ENCODE measurements around the gene SLC9A2. TPM values are rescaled to one million over a fixed set of nuclear protein-coding genes. Genes with fewer than 3 reads are reported as not detected.
A peak's percentile ranks its signal among the peaks of the same experiment; 100 is the strongest.

SLC9A2 gene
- total and polyA plus RNA-seq, 2 of the 13 experiments (the other 11 are each of a cell fraction or from before 2014, with no cell fraction given) = 0.02 TPM; not detected in 1

- BruUV-seq (replicated peaks) = no TSS peak
- ChIA-PET CTCF (ENCODE audit: low intra/inter-chr PET ratio, low total read pairs) (interaction anchor here (1.3 to 2.4 kb wide), 2 partner anchors 9 to 53 kb away, joined by 3 to 44 read pairs; no protein-coding TSS in a partner anchor), POLR2A (interaction anchor here (1.0 to 1.5 kb wide), 2 partner anchors 17 to 52 kb away, joined by 4 to 9 read pairs; a partner anchor contains a TSS)
- no peak overlapping the region for H2AFZ ChIP-seq (ENCODE audit: low read length)
- WGBS (ENCODE audit: low lambda C conversion rate) = 68% methylated on average over 7 of the region's 7 CpGs
- H4K20me1 ChIP-seq (ENCODE audit: insufficient read depth, low read length) = no peaks in the 10 kb centered on the region
- peak; percentile 76 for ATAC-seq
- FAIRE-seq = peak; percentile 56
- H3K4me2 ChIP-seq (ENCODE audit: low read depth, low read length) = no peak overlapping the region
- in situ Hi-C loops (cut with HindIII; ENCODE audit: extremely low pct_ligation_motif_present, low pct_unique_long_range_greater_than_20kb) = loop anchor here (5.0 kb wide), 1 partner anchor 49 kb away; no protein-coding TSS in a partner anchor
- no peak overlapping the region for H3K9ac ChIP-seq (ENCODE audit: insufficient read depth, low read depth, low read length)
- no peaks in the 10 kb centered on the region for H3K4me1 ChIP-seq (ENCODE audit: insufficient read depth, low read length)
- no peak overlapping the region for H3K4me3 ChIP-seq (replicated peaks in 1 of 3; ENCODE audit: insufficient read depth in 1 of 3, low read depth in 2 of 3, low read length in 3 of 3)
- H3K36me3 ChIP-seq (replicated peaks in 1 of 2; ENCODE audit: control insufficient read depth in 1 of 2, insufficient read depth in 2 of 2, low read length in 2 of 2) = no peaks in the 10 kb centered on the region
- no peaks in the 10 kb centered on the region for H3K27me3 ChIP-seq (ENCODE audit: control insufficient read depth in 1 of 2, insufficient read depth in 2 of 2, low read length in 2 of 2)
- peak; percentile 77 for DNase-seq (ENCODE audit: low spot score)
- H3K9me3 ChIP-seq (ENCODE audit: low read length) = no peaks in the 10 kb centered on the region
- no peaks in the 10 kb centered on the region for H3K79me2 ChIP-seq (ENCODE audit: insufficient read depth, low read length)
- intact Hi-C loops (cut with micrococcal nuclease; ENCODE audit: unreplicated experiment) = loop anchor here (1.0 kb wide), 1 partner anchor 53 kb away; no protein-coding TSS in a partner anchor
- H3K27ac ChIP-seq (ENCODE audit: extremely low read length, insufficient read depth, low read length) = no peak overlapping the region
- no peak for TF ChIP-seq ZNF616 (CRISPR knock-in tag; IDR thresholded peaks at IDR 0.05; ENCODE audit: low read depth)
- peak; percentile 90 for TF ChIP-seq TEAD3 (CRISPR knock-in tag; optimal IDR thresholded peaks at IDR 0.05; ENCODE audit: borderline replicate concordance)
- 0 out of 2 replicates have a peak, but pooled peaks have one; percentile 16 for TF ChIP-seq ZNF331 (CRISPR knock-in tag; IDR thresholded peaks at IDR 0.05)
- TF ChIP-seq E2F2 (CRISPR knock-in tag; IDR thresholded peaks at IDR 0.05; ENCODE audit: borderline replicate concordance) = no peak
- no peak for TF ChIP-seq TOPORS (CRISPR knock-in tag; IDR thresholded peaks at IDR 0.05)
- TF ChIP-seq, protein P1, sequence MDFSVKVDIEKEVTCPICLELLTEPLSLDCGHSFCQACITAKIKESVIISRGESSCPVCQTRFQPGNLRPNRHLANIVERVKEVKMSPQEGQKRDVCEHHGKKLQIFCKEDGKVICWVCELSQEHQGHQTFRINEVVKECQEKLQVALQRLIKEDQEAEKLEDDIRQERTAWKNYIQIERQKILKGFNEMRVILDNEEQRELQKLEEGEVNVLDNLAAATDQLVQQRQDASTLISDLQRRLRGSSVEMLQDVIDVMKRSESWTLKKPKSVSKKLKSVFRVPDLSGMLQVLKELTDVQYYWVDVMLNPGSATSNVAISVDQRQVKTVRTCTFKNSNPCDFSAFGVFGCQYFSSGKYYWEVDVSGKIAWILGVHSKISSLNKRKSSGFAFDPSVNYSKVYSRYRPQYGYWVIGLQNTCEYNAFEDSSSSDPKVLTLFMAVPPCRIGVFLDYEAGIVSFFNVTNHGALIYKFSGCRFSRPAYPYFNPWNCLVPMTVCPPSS (IDR thresholded peaks at IDR 0.05) = no peak
- TF ChIP-seq SMC3 (IDR thresholded peaks at IDR 0.05; ENCODE audit: low read length) = peak; percentile 49
- TF ChIP-seq STAG1 (CRISPR knock-in tag; IDR thresholded peaks at IDR 0.05) = peak; percentile 40
- TF ChIP-seq MIXL1 (CRISPR knock-in tag; IDR thresholded peaks at IDR 0.05) = peak; percentile 95
- no peak for TF ChIP-seq ZNF720 (CRISPR knock-in tag; IDR thresholded peaks at IDR 0.05)
- TF ChIP-seq ZFP90 (CRISPR knock-in tag; IDR thresholded peaks at IDR 0.05; ENCODE audit: borderline replicate concordance) = no peak
- TF ChIP-seq ZNF883 (CRISPR knock-in tag; IDR thresholded peaks at IDR 0.05; ENCODE audit: not compliant biosample characterization) = no peak
- TF ChIP-seq ZNF709 (CRISPR knock-in tag; IDR thresholded peaks at IDR 0.05) = no peak
- TF ChIP-seq GABPA (IDR thresholded peaks at IDR 0.05; ENCODE audit: low read depth, low read length) = no peak
- TF ChIP-seq GABPA (CRISPR knock-in tag; IDR thresholded peaks at IDR 0.05; ENCODE audit: low read depth) = no peak
- TF ChIP-seq RAD21 (CRISPR knock-in tag; IDR thresholded peaks at IDR 0.05) = peak; percentile 48; the same call in 1 of the 2 replicates
- no peak for TF ChIP-seq MTF1 (CRISPR knock-in tag; IDR thresholded peaks at IDR 0.05)
- no peak for TF ChIP-seq HNRNPUL1 (IDR thresholded peaks at IDR 0.05; ENCODE audit: low read depth, low read length)
- TF ChIP-seq SIX1 (CRISPR knock-in tag; IDR thresholded peaks at IDR 0.05; ENCODE audit: borderline replicate concordance) = no peak
- no peak for TF ChIP-seq TCF7L2 (IDR thresholded peaks at IDR 0.05; ENCODE audit: low read depth, low read length)
- no peak for TF ChIP-seq CENPX (CRISPR knock-in tag; IDR thresholded peaks at IDR 0.05)
- TF ChIP-seq, protein P2, sequence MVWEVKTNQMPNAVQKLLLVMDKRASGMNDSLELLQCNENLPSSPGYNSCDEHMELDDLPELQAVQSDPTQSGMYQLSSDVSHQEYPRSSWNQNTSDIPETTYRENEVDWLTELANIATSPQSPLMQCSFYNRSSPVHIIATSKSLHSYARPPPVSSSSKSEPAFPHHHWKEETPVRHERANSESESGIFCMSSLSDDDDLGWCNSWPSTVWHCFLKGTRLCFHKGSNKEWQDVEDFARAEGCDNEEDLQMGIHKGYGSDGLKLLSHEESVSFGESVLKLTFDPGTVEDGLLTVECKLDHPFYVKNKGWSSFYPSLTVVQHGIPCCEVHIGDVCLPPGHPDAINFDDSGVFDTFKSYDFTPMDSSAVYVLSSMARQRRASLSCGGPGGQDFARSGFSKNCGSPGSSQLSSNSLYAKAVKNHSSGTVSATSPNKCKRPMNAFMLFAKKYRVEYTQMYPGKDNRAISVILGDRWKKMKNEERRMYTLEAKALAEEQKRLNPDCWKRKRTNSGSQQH (CRISPR knock-in tag; IDR thresholded peaks at IDR 0.05; ENCODE audit: low read depth) = no peak
- no peak for TF ChIP-seq PAX8 (CRISPR knock-in tag; IDR thresholded peaks at IDR 0.05; ENCODE audit: borderline replicate concordance)
Measured at GRCh38 chr2:102753563-102754159, 134.3 kb downstream of the SLC9A2 start.

Measured in HepG2 (cell line).